ENCODE results near the gene ATP6V0B.

Gene ATP6V0B

GRCh38 chr1:43970502-43970901 is 4.3 kb upstream of the ATP6V0B start:
- DNase-seq: no peak

- no peak for DNase-seq
Observed at GRCh38 chr1:43970911-43971310, 3.8 kb upstream of the ATP6V0B start.

GRCh38 chr1:43971336-43971980 is 3.3 kb upstream of the ATP6V0B start:
- no peak for DNase-seq

GRCh38 chr1:43973981-43974442 is 748 bp upstream of the ATP6V0B start:
- DNase-seq: peak; percentile 65

- no peak for DNase-seq
Observed at GRCh38 chr1:43975249-43975961, 645 bp downstream of the ATP6V0B start.

DNA sequence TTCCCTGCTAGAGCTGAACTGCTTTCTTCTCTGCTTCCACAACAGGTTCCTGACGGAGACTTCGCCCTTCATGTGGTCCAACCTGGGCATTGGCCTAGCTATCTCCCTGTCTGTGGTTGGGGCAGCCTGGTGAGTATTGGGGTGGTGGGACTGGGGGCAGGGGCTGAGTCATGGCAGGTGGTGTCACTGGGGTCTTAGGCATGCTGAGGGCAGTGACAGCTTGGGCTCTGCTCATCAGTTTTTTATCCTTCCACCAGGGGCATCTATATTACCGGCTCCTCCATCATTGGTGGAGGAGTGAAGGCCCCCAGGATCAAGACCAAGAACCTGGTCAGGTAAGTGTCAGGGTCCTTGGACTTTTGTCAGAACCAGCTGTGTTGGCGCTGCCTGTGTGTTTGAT is 1.3 kb downstream of the ATP6V0B start:
- DNase-seq: no peak

- DNase-seq: no peak
Observed at GRCh38 chr1:43976890-43977289, 2.1 kb downstream of the ATP6V0B start.

GRCh38 chr1:43977376-43978263 is 2.9 kb downstream of the ATP6V0B start:
- no peak for DNase-seq

- DNase-seq: no peak
Observed at GRCh38 chr1:43978264-43978550, 3.4 kb downstream of the ATP6V0B start.

DNA sequence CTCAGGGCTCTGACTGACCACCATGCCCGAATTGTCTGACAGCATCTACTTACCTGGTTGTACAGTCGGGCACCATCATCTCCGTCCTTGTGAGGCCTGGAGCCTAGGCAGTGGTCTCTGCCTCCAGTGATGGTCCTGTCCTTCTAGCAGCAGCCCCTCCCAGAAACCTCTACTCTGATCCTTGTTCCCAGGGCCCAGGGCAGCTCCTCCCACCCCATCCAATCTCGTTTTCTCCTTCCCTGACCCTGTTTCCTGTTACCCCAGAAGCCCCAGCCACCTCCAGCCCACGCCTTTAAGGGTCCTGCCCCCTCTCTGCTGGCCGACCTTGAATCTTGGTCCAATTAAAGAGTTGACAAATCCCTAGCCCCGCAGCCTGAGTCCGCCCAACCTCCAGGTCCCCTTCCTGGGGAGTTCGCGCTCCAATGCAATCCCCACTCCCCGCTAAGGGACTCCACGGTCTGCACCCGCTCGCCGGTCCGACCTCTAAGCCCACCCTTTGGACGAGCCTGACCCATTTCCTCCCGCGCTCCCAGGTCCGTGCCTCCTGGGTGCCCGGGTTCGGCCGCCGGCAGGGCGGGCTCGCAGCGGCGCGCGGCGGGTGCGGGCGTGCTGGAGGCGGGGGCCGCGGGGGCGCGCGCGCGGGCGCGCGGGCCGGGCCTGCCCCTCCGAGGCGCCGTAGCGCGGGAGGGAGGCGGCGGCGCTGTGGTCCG is 3.9 kb downstream of the ATP6V0B start, which contains the start of gene B4GALT2:
Gene B4GALT2, plus strand, starts transcription at position 660 of the 710 bp plus-strand sequence. CDS start 1,951 bp downstream, outside the sequence.
- peak; percentile 23 for DNase-seq

DNA sequence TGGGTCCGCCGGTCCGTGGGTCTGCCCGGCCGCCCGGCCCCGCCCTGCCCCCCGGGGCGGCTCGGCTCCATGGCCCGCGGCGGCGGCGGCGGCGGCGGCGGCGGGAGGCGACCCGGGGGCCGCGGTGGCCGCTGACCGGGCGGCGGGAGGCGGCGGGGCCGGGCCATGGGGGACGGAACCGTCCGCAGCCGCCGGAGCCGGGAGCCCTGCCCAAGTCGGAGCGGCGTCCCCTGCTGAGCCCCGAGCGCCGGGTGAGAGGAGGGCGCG is 4.4 kb downstream of the ATP6V0B start:
- DNase-seq: no peak

GRCh38 chr1:43979528-43980254 is 4.9 kb downstream of the ATP6V0B start:
- DNase-seq: no peak

DNA sequence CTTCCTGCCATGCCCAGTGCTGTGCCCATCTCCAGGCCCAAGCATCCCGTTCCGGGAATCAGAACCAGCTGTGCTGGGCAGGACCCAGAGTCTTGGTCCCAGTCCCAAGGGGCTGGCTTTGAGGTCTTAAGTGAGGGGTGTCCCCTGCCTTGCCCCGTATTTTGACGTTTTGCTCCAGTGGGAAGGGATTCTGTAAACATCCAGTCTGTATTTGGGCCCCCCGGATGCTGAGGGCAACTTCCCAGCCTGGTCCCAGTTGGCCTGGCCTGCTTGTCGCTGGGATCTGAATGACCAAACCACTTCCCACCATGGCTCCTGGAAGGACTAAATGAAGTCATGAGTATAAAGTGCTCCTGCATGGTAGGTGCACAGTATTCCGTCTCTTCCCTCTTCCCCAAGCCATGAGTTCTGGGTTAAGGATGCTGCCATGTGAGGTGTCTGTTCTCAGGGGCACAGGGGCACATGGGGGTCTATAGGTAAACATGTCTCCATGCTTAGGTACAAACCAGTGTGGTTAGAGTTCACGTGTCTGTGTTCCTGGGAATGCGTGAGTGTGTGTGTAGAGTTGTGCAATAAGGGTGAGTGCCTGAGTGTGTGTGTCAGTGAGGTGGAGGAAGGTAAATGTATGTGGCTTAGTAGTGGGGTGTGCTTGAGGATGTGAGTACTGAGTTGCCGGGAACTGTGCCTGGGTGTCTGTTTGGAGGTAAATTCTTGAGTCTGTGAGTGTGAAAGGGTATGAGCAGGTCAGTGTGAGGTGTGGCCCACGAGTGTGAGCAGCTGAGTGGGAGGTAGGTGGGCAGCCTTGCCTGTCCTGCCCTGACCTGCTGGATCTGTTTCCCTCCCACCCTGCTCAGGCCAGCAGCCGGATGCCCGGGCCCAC is 5.7 kb downstream of the ATP6V0B start:
- no peak for DNase-seq

DNA sequence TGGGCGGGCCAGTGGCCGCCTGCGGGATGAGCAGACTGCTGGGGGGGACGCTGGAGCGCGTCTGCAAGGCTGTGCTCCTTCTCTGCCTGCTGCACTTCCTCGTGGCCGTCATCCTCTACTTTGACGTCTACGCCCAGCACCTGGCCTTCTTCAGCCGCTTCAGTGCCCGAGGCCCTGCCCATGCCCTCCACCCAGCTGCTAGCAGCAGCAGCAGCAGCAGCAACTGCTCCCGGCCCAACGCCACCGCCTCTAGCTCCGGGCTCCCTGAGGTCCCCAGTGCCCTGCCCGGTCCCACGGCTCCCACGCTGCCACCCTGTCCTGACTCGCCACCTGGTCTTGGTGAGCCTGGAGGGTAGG is 6.4 kb downstream of the ATP6V0B start:
- no peak for DNase-seq

GRCh38 chr1:43981636-43982035 is 6.9 kb downstream of the ATP6V0B start:
- DNase-seq: no peak

DNA sequence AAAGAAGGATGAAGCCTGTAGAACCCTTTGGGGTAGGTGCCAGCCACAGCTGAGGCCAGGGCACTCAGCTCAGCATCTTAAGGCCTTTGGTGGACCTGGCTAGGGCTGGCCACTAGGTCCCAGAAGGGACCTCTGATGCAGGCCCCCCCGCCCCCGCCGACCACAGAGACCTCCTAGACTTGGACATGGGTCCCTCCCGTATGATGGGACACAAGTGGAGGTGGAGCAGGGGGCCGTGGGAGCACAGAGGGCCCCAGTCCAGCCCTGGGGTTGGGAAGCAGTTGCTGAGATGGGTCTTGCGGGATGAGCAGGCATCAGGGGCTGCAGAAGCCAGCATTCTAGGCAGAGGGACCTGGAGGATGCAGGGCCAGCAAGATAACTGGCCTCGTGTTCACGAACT is 7.5 kb downstream of the ATP6V0B start:
- no peak for DNase-seq

DNA sequence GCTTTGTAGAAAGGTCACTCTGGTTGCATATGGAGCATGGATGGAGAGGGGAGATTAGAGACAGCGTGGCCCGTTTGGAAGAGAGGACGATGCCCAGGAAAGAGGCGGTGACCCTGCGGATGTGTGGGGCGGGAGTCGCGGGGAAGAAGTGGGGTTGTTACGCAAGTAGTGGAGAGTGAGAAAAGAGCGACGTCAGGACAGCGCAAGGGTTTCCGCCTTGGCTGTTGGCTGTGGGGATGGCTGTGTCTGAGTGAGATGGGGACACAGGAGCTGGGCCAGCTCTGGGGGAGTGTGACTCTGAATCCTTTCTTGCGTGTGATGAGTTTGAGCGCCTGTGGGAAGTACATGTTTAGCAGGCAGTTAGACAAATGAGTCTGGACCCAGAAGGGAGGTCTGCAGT is 8.0 kb downstream of the ATP6V0B start:
- DNase-seq: no peak

- DNase-seq: no peak
Observed at GRCh38 chr1:43983253-43983899, 8.6 kb downstream of the ATP6V0B start.

DNA sequence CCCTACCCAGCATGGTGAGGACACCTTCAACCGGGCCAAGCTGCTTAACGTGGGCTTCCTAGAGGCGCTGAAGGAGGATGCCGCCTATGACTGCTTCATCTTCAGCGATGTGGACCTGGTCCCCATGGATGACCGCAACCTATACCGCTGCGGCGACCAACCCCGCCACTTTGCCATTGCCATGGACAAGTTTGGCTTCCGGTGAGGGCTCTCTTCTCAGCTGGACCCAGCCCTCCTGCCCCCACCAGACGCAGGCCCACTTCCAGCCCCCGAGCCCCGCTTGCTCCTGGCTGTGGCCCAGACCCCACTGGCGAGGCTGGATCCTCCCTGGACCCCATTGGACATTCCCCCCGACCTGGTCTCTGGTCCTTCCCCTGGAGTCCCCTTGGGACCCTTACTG is 10.1 kb downstream of the ATP6V0B start:
- DNase-seq: no peak

GRCh38 chr1:43985984-43986595 is 11.3 kb downstream of the ATP6V0B start:
- no peak for DNase-seq

DNA sequence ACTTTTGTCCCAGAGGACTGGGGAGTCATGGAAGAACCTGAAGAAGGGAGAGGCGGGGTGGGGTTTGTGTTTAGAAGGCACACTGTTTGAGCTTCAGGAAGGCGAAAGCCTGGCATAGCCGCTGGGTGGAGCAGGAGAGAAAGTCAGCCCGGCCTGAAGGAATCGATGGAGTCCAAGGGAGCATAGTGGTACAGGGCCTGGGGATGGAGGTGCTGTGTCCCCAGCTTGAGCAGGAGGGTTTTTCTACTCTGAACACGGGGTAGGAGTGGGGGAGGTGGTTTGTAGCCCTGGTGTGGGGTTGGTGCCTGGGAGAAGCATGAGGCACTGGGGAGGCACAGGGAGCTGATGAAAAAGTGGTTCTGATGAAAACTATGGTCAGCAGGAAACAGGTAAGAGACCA is 12.0 kb downstream of the ATP6V0B start:
- no peak for DNase-seq
